ENCODE results near the gene SERPINE2.

Gene SERPINE2

GRCh38 chr2:223973606-223974005 lies 65.5 kb downstream of the SERPINE2 start:
- Histone ChIP-seq H3K27me3 (ENCODE audit: insufficient read depth, low read length) (no peaks in the 10 kb centered on the region), H3K4me1 (ENCODE audit: insufficient read depth, low read length) (no peaks in the 10 kb centered on the region), H3K36me3 (ENCODE audit: insufficient read depth, low read length) (peaks cover 2% of the 10 kb centered on the region), H3K9me3 (ENCODE audit: low read length) (no peaks in the 10 kb centered on the region), H3K4me3 (ENCODE audit: low read length) (no peak overlapping the region), H2AFZ (ENCODE audit: low read depth, low read length) (no peak overlapping the region)

GRCh38 chr2:223972656-223973102 lies 66.4 kb downstream of the SERPINE2 start:
- no peak overlapping the region for H3K4me3 ChIP-seq (ENCODE audit: low read length)
- H2AFZ ChIP-seq (ENCODE audit: low read depth, low read length) = no peak overlapping the region
- peaks cover 6% of the 10 kb centered on the region for H3K36me3 ChIP-seq (ENCODE audit: insufficient read depth, low read length)
- no peaks in the 10 kb centered on the region for H3K27me3 ChIP-seq (ENCODE audit: insufficient read depth, low read length)
- H3K4me1 ChIP-seq (ENCODE audit: insufficient read depth, low read length) = no peaks in the 10 kb centered on the region
- no peaks in the 10 kb centered on the region for H3K9me3 ChIP-seq (ENCODE audit: low read length)

- H3K4me3 ChIP-seq (ENCODE audit: low read length) = no peak overlapping the region
- no peaks in the 10 kb centered on the region for H3K27me3 ChIP-seq (ENCODE audit: insufficient read depth, low read length)
- no peaks in the 10 kb centered on the region for H3K9me3 ChIP-seq (ENCODE audit: low read length)
- no peak overlapping the region for H2AFZ ChIP-seq (ENCODE audit: low read depth, low read length)
- H3K36me3 ChIP-seq (ENCODE audit: insufficient read depth, low read length) = peaks cover 12% of the 10 kb centered on the region
- H3K4me1 ChIP-seq (ENCODE audit: insufficient read depth, low read length) = no peaks in the 10 kb centered on the region
Measured at GRCh38 chr2:223971731-223972130, 67.4 kb downstream of the SERPINE2 start.

GRCh38 chr2:223970343-223971128 lies 68.5 kb downstream of the SERPINE2 start:
- no peaks in the 10 kb centered on the region for H3K4me1 ChIP-seq (ENCODE audit: insufficient read depth, low read length)
- H3K36me3 ChIP-seq (ENCODE audit: insufficient read depth, low read length) = peaks cover 21% of the 10 kb centered on the region
- H2AFZ ChIP-seq (ENCODE audit: low read depth, low read length) = no peak overlapping the region
- H3K4me3 ChIP-seq (ENCODE audit: low read length) = no peak overlapping the region
- H3K27me3 ChIP-seq (ENCODE audit: insufficient read depth, low read length) = no peaks in the 10 kb centered on the region
- H3K9me3 ChIP-seq (ENCODE audit: low read length) = no peaks in the 10 kb centered on the region

GRCh38 chr2:223969856-223970255 lies 69.2 kb downstream of the SERPINE2 start:
- Histone ChIP-seq H2AFZ (ENCODE audit: low read depth, low read length) (no peak overlapping the region), H3K27me3 (ENCODE audit: insufficient read depth, low read length) (no peaks in the 10 kb centered on the region), H3K36me3 (ENCODE audit: insufficient read depth, low read length) (peaks cover 28% of the 10 kb centered on the region)

GRCh38 chr2:223969315-223969714 lies 69.8 kb downstream of the SERPINE2 start:
- no peaks in the 10 kb centered on the region for H3K27me3 ChIP-seq (ENCODE audit: insufficient read depth, low read length)
- H3K4me3 ChIP-seq (ENCODE audit: low read length) = no peak overlapping the region

More at GRCh38 chr2:223969856-223970255, 69.2 kb downstream of the SERPINE2 start:
- no peaks in the 10 kb centered on the region for H3K9me3 ChIP-seq (ENCODE audit: low read length)
- H3K4me3 ChIP-seq (ENCODE audit: low read length) = no peak overlapping the region
- no peaks in the 10 kb centered on the region for H3K4me1 ChIP-seq (ENCODE audit: insufficient read depth, low read length)

GRCh38 chr2:223967981-223968380 lies 71.1 kb downstream of the SERPINE2 start:
- Histone ChIP-seq H3K4me1 (ENCODE audit: insufficient read depth, low read length) (no peaks in the 10 kb centered on the region), H3K9me3 (ENCODE audit: low read length) (no peaks in the 10 kb centered on the region), H3K4me3 (ENCODE audit: low read length) (no peak overlapping the region), H2AFZ (ENCODE audit: low read depth, low read length) (no peak overlapping the region), H3K36me3 (ENCODE audit: insufficient read depth, low read length) (peaks cover 42% of the 10 kb centered on the region), H3K27me3 (ENCODE audit: insufficient read depth, low read length) (no peaks in the 10 kb centered on the region)

More at GRCh38 chr2:223969315-223969714, 69.8 kb downstream of the SERPINE2 start:
- Histone ChIP-seq H3K36me3 (ENCODE audit: insufficient read depth, low read length) (peaks cover 34% of the 10 kb centered on the region), H3K4me1 (ENCODE audit: insufficient read depth, low read length) (no peaks in the 10 kb centered on the region), H3K9me3 (ENCODE audit: low read length) (no peaks in the 10 kb centered on the region), H2AFZ (ENCODE audit: low read depth, low read length) (no peak overlapping the region)

- H3K4me3 ChIP-seq (ENCODE audit: low read length) = peak overlapping the region; percentile 14
- no peak overlapping the region for H2AFZ ChIP-seq (ENCODE audit: low read depth, low read length)
- no peaks in the 10 kb centered on the region for H3K9me3 ChIP-seq (ENCODE audit: low read length)
- H3K27me3 ChIP-seq (ENCODE audit: insufficient read depth, low read length) = no peaks in the 10 kb centered on the region
- H3K36me3 ChIP-seq (ENCODE audit: insufficient read depth, low read length) = peaks cover 40% of the 10 kb centered on the region
- H3K4me1 ChIP-seq (ENCODE audit: insufficient read depth, low read length) = peaks cover 37% of the 10 kb centered on the region
Measured at GRCh38 chr2:223959688-223960087, 79.4 kb downstream of the SERPINE2 start.

GRCh38 chr2:223957092-223957851 lies 81.8 kb downstream of the SERPINE2 start, which contains the start of gene MRPL44:
MRPL44 (plus strand) TSS chr2:223957463; CDS start chr2:223957473, 10 bp downstream.
- H3K27me3 ChIP-seq (ENCODE audit: insufficient read depth, low read length) = no peaks in the 10 kb centered on the region
- peaks cover 42% of the 10 kb centered on the region for H3K4me1 ChIP-seq (ENCODE audit: insufficient read depth, low read length)
- peak within 1 kb of the TSS; percentile 92 for H3K4me3 ChIP-seq (ENCODE audit: low read length)
- peaks cover 27% of the 10 kb centered on the region for H3K36me3 ChIP-seq (ENCODE audit: insufficient read depth, low read length)
- peak within 1 kb of the TSS; percentile 68 for H2AFZ ChIP-seq (ENCODE audit: low read depth, low read length)
- no peaks in the 10 kb centered on the region for H3K9me3 ChIP-seq (ENCODE audit: low read length)

GRCh38 chr2:223956300-223956699 lies 82.8 kb downstream of the SERPINE2 start:
- Histone ChIP-seq H2AFZ (ENCODE audit: low read depth, low read length) (peak overlapping the region; percentile 68), H3K27me3 (ENCODE audit: insufficient read depth, low read length) (no peaks in the 10 kb centered on the region), H3K9me3 (ENCODE audit: low read length) (no peaks in the 10 kb centered on the region), H3K4me1 (ENCODE audit: insufficient read depth, low read length) (peaks cover 47% of the 10 kb centered on the region), H3K4me3 (ENCODE audit: low read length) (no peak overlapping the region), H3K36me3 (ENCODE audit: insufficient read depth, low read length) (peaks cover 19% of the 10 kb centered on the region)

GRCh38 chr2:223954401-223954800 lies 84.7 kb downstream of the SERPINE2 start:
- H3K4me3 ChIP-seq (ENCODE audit: low read length) = no peak overlapping the region
- no peaks in the 10 kb centered on the region for H3K27me3 ChIP-seq (ENCODE audit: insufficient read depth, low read length)
- H3K36me3 ChIP-seq (ENCODE audit: insufficient read depth, low read length) = peaks cover 2% of the 10 kb centered on the region
- H3K4me1 ChIP-seq (ENCODE audit: insufficient read depth, low read length) = peaks cover 31% of the 10 kb centered on the region
- no peak overlapping the region for H2AFZ ChIP-seq (ENCODE audit: low read depth, low read length)
- no peaks in the 10 kb centered on the region for H3K9me3 ChIP-seq (ENCODE audit: low read length)

GRCh38 chr2:223952280-223952968 lies 86.7 kb downstream of the SERPINE2 start:
- Histone ChIP-seq H2AFZ (ENCODE audit: low read depth, low read length) (peak overlapping the region; percentile 12), H3K4me1 (ENCODE audit: insufficient read depth, low read length) (peaks cover 17% of the 10 kb centered on the region), H3K9me3 (ENCODE audit: low read length) (no peaks in the 10 kb centered on the region), H3K27me3 (ENCODE audit: insufficient read depth, low read length) (no peaks in the 10 kb centered on the region), H3K36me3 (ENCODE audit: insufficient read depth, low read length) (no peaks in the 10 kb centered on the region), H3K4me3 (ENCODE audit: low read length) (no peak overlapping the region)
